DMS 273 (cell line): ENCODE results near the gene COL17A1.

ENCODE experiments used
- DNase-seq: peaks from one replicate; lab custom pipeline; 2025; ENCODE audit not compliant: unreplicated experiment; lab: John Stamatoyannopoulos, UW

COL17A1 gene

DNA sequence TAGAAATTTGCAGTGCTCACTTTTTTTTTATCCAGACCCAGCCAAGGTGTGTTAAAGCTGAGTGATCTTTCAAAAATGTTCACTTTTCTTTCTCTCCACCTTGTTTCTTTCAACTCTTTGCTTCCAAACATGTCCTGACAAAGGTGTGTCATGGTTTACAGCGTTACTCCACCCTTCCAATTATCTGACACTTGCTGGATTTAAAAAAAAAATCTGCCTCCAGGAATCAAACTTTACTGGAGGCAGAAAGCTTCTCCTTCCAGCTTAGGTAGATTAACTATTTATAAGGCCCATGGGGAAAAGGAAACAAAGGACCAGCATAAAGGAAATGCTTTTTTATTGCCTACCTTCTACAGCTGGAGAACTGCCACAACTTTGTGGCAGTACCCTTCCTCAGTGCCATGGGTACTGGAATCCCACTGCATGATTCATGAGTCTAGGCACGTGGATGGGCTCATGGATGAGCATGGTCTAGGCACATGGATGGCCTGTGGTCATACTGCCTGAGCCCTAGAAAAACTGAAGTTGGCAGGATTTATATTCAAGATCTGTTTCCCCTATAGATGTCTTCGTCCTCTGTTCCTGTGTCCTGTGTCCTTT, at the start of gene COL17A1:
Gene COL17A1 (minus strand): TSS at position 80 of the 600 bp plus-strand sequence. CDS start 5,207 bp downstream, outside the sequence.
- no peak for DNase-seq

- DNase-seq: no peak
Observed at GRCh38 chr10:104130041-104130440, 44.4 kb upstream of the COL17A1 start.

DNA sequence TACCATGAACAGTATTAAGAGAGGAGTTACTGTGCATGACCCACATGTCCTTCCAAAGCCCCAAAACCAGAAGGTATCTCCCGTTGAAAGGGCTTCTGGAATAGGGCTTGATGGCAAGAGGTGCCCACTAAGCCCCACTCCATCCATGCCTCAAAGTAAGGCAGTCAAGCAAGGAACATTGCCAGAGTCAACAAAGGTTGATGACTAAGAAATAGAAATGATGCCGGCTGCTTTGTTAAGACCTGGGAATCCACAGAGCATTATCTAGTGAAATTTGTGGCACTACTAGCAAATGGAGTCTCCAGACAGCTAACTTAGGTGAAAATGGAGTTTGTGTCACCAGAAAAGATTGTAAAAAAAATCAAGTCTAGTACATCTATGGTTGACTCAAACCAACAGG, 42.5 kb upstream of the COL17A1 start:
- no peak for DNase-seq

DNA sequence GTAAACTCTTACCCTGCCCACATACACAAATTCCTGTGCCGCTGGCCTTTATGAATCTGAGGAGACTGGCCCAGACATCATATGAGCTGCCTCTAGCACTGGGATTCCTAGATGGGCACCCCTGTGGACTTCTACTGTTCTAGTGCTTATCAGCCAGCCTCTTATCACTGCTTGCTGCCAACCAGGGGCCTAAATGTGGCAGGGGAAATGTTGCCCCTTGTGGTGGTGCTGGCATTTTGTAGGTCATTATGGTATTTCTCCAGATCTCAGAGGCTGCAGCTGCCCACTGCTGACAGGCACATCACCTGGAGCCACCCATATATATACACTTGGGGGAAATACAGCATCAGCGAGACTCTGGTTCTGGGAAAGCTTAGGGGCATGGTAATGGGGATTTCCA, 41.7 kb upstream of the COL17A1 start:
- DNase-seq: peak; percentile 55

DNA sequence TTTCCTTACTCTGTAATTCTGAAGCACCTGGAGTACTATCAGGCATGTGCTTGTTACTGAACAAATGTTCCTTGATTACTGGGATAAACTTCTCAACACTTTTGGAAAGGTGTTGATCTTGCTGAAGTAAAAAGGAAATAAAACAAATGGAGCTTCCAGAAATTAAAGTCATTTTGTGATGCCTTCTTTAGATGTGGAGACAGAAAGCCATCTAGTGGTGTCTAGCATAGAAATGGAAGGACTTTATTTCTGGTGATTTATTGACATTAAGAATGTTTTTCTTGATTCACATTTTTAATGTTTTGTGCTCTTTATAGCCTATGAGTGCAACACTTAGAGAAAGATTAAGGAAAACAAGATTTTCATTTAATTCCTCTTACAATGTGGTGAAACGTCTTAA, 37.7 kb upstream of the COL17A1 start:
- peak; percentile 13 for DNase-seq

GRCh38 chr10:104122225-104123107, 36.8 kb upstream of the COL17A1 start:
- peak; percentile 70 for DNase-seq

DNA sequence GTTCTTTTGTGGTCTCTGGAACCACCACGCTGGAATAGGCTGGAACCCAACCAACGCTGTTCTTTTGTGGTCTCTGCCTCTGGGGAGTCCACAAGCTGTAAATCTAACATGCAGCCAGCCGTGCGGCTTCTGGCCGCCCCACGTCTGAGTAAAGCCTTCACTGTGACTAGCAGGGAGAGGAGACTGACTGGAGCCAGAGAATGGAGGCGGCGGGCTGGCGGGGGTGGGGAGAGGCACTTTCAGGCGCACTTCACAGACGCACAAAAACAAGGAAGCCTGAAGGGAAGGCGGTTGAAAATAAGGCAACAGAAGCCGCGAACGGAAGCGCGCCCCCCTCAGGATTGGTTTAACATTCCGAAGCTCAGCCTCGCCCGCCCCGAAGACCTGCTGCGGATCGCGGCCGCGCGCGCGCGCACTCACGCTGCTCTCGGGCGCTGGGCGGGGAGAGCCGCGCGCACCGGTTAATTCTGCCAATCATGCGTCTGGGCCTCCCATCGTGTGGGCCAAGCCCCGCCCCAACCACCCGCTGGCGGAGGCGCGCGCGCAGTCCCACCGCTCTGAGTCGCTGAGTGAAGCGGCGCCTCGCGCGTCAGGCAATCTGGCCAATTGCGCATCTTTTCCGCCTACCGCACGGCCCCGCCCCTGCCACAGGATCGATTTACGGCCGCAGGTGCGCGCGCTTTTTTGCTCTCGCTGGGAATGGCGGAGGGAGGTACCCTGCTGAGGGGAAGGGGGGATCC, 36.0 kb upstream of the COL17A1 start, which contains the start of gene SFR1:
Gene SFR1 (plus strand): TSS at position 687 of the 740 bp plus-strand sequence. CDS start 13 bp downstream, at position 700.
- DNase-seq: peak; percentile 98

DNA sequence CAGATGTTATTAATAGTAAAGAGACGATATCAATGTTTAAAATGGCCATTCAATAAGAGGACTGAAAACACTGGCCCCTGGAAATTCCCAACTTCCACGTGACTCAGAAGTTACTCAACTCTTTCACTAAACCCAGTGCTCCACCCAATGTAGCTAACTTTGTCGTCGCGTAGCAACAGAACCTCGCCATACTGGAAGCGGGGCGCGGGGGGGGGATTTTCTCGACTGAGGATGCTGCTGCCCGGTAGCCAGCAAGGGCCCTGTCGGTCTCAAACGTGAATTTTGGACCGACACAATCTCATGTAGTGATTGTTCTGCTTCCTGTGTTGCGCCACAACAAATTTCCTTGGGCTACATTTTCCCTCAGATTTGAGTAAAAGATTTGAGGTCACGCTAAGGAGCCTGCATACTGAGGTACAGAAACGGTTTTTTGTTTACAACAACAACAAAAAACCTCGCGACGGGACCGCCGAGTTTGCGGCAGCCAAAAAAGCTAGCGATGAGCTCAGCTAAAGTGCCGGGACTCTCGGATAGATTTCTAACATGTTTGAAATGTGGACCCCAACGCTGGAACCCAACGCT, 35.3 kb upstream of the COL17A1 start:
- DNase-seq: peak; percentile 88

DNA sequence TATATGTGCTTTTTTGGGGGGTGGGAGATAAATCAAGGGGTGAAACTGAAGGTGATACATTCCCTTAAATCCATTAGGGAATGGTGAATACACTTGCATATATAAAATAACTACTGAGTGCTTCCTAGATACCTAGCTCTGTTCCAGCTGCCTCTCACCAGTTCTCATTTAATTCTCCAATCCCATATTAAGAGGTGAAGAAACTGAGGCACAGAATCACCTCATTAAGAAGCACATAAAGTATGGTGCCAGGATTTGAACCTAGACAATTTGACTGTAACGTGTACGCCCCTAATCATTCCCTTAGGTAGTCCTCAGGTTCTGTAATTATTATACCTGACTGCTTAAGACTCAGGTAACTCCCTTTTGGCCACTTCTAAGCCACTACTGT, 34.8 kb upstream of the COL17A1 start:
- peak; percentile 20 for DNase-seq

DNA sequence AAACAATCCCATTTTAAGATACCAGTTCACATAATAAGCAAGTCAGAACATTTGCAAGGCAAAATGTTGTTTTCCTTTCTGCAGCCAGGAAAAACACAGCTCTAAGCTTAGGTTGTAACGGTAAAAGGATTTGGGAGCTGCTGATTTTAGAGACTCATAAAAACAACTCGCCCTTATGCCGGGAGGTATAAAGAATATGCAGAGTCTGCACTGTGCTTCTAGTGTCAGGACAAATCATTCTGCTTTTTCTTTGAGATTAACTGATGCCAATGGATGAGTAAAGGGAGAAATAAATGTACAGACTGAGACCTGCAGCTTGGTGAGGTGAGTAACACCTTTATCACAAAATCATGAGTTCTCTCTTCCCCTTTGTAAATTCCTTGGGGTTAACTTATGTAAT, 34.3 kb upstream of the COL17A1 start:
- no peak for DNase-seq

GRCh38 chr10:104117839-104118323, 32.2 kb upstream of the COL17A1 start:
- DNase-seq: no peak

DNA sequence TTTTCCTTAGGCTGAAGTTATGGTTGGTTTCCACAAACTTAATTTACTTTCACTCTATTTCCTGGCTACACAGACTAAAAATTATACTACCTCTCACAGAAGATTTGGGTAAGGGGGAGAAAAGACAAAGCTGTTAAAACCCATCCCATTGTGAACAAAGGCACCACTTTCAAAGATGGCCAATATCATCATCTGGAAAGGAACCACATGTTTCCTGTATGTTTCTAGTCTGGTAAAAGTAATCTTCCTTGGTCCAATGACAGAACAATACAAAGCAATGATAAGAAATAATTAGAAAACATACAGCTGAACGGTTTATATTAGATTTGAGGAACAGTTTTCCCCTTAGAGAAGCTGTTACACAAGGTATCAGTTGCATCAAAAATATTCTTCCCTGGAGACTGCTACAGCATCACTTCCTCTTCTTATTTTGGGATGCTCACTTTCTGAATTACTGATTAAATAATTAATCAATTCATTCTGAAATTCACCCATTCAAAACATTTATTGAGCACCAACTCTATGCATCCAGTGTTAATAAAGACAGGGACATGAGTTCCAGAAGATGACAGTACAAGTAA, 27.8 kb upstream of the COL17A1 start:
- DNase-seq: no peak

DNA sequence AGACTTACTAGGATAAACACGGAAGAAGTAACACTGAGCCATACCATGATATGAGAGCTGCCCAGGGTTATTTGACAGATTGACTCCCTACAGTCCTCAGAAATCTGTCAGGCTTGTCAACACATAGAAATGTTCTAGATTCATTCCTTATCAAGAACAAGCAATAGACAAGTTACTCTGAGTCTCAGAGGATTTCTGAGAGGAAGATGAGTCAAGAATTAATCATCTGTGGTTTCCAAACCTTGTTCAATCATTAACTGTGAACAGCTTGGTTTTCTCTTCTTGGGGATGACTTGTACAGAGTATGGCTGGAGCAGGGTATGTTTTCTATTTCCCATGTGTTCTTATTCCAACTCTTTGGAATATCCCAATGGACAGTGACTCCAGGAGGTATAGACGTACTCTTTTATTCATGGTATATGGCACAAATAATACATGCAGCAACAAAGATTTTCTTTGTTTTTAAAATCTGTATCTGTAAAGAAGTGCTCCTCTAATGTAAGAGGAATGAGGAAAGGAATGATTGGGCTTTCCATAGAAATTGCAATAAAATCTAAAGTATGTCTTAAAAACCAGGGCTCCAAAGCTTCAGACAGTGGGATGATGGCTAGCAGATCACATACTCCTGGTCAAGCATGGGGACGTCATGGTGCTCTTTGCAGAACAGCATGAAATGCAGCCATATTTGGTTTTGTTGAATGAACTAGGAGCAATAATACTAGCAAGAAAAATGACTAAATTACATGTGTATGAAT, 24.4 kb upstream of the COL17A1 start:
- DNase-seq: no peak

GRCh38 chr10:104104926-104105325, 19.2 kb upstream of the COL17A1 start:
- no peak for DNase-seq

DNA sequence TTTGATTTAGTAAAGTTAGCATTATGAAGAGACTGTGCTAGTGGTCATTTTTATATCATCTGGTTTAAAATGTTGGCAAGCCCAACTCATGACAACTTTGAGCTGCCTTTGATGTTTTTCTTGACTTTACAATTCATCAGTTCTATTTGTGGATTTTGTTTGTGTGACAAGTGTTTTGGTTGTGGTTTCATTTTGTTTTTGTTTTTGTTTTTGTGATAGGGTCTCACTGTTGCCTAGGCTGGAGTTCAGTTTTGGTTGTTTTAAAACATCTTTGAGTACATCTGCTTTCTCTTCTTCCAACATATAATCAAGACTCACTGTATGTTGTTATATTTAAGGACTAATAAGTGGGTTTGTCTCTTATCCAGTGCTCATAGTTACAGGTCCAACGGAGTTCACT, 18.7 kb upstream of the COL17A1 start:
- DNase-seq: no peak

GRCh38 chr10:104103956-104104355, 18.3 kb upstream of the COL17A1 start:
- no peak for DNase-seq

DNA sequence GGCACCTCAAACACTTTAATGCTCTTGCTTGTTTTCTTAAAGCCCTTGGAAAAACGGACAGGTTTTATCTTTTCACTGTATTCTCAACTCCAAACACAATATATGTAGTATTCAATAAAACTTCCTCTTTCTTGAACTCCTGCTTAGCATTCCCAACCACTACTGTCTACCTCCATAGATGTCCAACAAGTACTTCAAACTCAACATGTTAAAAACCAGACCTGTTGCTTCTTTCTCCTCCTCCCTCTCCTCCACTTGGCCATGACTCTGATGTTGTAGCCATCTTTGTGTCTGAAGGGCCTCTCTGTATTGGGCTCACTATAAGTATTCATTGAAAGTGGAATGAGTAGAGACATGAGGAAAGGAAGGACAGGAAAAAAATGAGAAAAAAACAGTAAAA, 16.2 kb upstream of the COL17A1 start:
- DNase-seq: no peak

DNA sequence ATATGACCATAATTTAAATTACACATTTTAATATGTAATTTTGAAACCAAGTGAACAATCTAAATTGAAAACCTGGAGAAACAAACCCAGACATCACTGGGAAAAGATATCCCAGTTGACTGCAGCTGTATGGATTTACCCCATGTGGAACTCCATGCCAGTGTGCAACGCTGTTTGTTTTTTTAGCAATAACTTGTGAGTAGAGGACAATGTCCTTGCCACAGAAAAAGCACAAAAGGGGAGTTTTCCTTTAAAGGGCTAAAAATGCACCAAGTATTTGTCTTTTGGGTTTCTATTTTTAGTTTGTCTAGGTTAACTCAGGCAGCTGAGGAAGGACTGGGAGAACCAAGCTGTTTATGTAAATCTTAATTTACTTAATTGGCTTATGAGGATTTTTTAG, 15.1 kb upstream of the COL17A1 start:
- DNase-seq: no peak

DNA sequence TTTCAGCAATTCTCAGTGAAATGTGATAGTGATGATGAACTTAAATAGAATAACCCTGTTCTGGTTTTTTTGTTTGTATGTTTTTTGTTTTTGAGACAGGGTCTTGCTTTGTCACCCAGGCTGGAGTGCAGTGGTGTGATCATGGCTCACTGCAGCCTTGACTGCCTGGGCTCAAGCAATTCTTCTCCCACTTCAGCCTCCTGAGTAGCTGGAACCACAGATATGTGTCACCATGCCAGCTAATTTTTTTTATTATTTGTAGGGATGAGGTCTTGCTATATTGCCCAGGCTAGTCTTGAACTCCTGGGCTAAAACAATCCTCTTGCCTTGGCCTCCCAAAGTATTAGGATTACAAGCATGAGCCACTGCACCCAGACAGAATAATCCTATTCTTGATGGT, 14.3 kb upstream of the COL17A1 start:
- DNase-seq: no peak

- DNase-seq: no peak
Observed at GRCh38 chr10:104099269-104099668, 13.6 kb upstream of the COL17A1 start.
